Testis (tissue), 2 donors: ENCODE data around the gene WDR12.

Experiments used
- POLR2A ChIP-seq: fragments of 450-650 bp; IDR thresholded peaks from one replicate; pipeline ENCODE4 v1.6.1; 2017; ENCODE audit warnings: antibody characterized with exemption, mild to moderate bottlenecking, moderate library complexity
- TF ChIP-seq, protein P1 (sequence below), 3 experiments: fragments of 450-650 bp in 2 of 3; fragments of 200-600 bp in 1 of 3; sonication (generic) in 1 of 3; IDR thresholded peaks; one replicate each; pipeline ENCODE4 v1.5.1; 2016 to 2019; ENCODE audit warnings: antibody characterized with exemption in 3 of 3, mild to moderate bottlenecking in 2 of 3, moderate library complexity in 1 of 3

DNA sequence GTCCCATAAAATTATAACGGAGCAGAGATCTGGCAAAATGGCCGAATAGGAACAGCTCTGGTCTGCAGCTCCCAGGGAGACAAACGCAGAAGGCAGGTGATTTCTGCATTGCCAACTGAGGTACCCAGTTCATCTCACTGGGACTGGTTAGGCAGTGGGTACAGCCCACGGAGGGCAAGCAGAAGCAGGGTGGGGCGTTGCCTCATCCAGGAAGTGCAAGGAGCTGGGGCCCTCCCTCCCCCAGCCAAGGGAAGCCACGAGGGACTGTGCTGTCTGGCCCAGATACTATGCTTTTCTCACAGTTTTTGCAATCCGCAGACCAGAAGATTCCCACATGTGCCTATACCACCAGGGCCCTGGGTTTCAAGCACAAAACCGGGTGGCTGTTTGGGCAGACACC is 62.7 kb downstream of the WDR12 start:
- TF ChIP-seq, protein P1, sequence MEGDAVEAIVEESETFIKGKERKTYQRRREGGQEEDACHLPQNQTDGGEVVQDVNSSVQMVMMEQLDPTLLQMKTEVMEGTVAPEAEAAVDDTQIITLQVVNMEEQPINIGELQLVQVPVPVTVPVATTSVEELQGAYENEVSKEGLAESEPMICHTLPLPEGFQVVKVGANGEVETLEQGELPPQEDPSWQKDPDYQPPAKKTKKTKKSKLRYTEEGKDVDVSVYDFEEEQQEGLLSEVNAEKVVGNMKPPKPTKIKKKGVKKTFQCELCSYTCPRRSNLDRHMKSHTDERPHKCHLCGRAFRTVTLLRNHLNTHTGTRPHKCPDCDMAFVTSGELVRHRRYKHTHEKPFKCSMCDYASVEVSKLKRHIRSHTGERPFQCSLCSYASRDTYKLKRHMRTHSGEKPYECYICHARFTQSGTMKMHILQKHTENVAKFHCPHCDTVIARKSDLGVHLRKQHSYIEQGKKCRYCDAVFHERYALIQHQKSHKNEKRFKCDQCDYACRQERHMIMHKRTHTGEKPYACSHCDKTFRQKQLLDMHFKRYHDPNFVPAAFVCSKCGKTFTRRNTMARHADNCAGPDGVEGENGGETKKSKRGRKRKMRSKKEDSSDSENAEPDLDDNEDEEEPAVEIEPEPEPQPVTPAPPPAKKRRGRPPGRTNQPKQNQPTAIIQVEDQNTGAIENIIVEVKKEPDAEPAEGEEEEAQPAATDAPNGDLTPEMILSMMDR (IDR thresholded peaks at IDR 0.05): no peak
- TF ChIP-seq POLR2A: no peak
